ENCODE measurements around the gene CBX1. TPM values are rescaled to one million over a fixed set of nuclear protein-coding genes. Genes with fewer than 3 reads are reported as not detected.

Gene CBX1
- total and polyA plus RNA-seq, 2 of the 13 experiments (the other 11 are each of a cell fraction or from before 2014, with no cell fraction given) = 17.8 to 108 TPM

DNA sequence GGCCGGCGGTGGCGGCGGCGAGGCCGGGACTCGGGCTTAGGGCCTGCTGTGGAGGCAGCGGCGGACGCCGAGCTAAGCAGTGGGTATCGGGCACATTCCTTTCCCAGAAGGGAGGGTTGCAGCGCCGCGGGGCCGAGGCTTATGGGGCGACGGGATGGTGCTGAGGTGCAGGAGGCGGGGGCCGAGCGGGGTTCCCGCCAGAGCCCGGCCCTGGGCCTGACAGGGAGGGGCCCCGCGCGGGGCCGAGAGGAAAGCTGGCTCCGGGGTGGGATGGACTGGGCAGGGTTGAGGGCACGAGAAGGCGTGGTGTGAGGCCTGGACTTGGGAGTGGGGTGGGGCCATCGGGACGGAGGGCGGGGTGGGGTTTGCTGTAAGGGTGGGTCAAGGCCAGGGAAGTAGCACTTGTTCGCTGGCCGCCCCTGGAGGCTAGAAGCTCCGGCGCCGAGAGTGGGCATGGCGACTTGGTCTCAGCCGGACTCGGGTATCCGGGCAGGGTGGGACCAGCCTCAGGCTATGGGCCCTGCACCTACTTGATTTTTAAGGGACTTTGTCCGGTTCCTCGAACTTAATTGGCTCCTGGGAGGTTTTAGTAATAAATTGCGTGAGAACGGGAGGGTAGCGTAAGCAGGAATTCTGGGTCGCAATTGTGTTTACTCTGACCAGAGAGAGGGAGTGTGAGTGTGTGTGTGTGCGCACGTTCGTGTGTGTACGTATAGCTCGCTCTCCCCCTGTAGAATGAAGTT lies 52.7 kb downstream of the CBX1 start (continued):
- no peak for TF ChIP-seq ZNF414 (CRISPR knock-in tag; IDR thresholded peaks at IDR 0.05)
- peak; percentile 54 for TF ChIP-seq HMG20A (CRISPR knock-in tag; IDR thresholded peaks at IDR 0.05; ENCODE audit: borderline replicate concordance)
- no peak for TF ChIP-seq RORA (CRISPR knock-in tag; IDR thresholded peaks at IDR 0.05)
- peak; percentile 23 for TF ChIP-seq YEATS4 (CRISPR knock-in tag; IDR thresholded peaks at IDR 0.05; ENCODE audit: borderline replicate concordance)
- TF ChIP-seq CBX1 (IDR thresholded peaks at IDR 0.05; ENCODE audit: low read depth) = peak; percentile 29
- peak; percentile 88 for TF ChIP-seq DR1 (CRISPR knock-in tag; IDR thresholded peaks at IDR 0.05)
- 0 out of 2 replicates have a peak, but pooled peaks have one; percentile 15 for TF ChIP-seq ZBTB7A (CRISPR knock-in tag; IDR thresholded peaks at IDR 0.05)
- peak; percentile 41; the same call in 1 of the 2 replicates for TF ChIP-seq ZNF614 (CRISPR knock-in tag; IDR thresholded peaks at IDR 0.05; ENCODE audit: borderline replicate concordance)
- peak; percentile 65; the same call in 1 of the 2 replicates for TF ChIP-seq YEATS2 (CRISPR knock-in tag; IDR thresholded peaks at IDR 0.05; ENCODE audit: borderline replicate concordance)
- no peak for TF ChIP-seq DNMT3B (CRISPR knock-in tag; conservative IDR thresholded peaks at IDR 0.05)
- TF ChIP-seq NFAT5 (CRISPR knock-in tag; IDR thresholded peaks at IDR 0.05) = no peak
- TF ChIP-seq ZNF770 (CRISPR knock-in tag; IDR thresholded peaks at IDR 0.05) = peak; percentile 81
- peak; percentile 88; the same call in 1 of the 2 replicates for TF ChIP-seq NKX3-1 (CRISPR knock-in tag; IDR thresholded peaks at IDR 0.05)
- TF ChIP-seq ZNF12 (CRISPR knock-in tag; IDR thresholded peaks at IDR 0.05) = peak; percentile 18; the same call in 1 of the 2 replicates
- TF ChIP-seq, protein P1, sequence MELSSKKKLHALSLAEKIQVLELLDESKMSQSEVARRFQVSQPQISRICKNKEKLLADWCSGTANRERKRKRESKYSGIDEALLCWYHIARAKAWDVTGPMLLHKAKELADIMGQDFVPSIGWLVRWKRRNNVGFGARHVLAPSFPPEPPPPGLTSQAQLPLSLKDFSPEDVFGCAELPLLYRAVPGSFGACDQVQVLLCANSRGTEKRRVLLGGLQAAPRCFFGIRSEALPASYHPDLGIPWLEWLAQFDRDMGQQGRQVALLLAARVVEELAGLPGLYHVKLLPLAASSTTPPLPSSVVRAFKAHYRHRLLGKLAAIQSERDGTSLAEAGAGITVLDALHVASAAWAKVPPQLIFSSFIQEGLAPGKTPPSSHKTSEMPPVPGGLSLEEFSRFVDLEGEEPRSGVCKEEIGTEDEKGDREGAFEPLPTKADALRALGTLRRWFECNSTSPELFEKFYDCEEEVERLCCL (CRISPR knock-in tag; IDR thresholded peaks at IDR 0.05; ENCODE audit: borderline replicate concordance) = peak; percentile 97
- TF ChIP-seq HNRNPLL (IDR thresholded peaks at IDR 0.05; ENCODE audit: low read depth, low read length, poor library complexity, severe bottlenecking) = peak; percentile 51
- TF ChIP-seq ZNF225 (CRISPR knock-in tag; IDR thresholded peaks at IDR 0.05) = peak; percentile 65; the same call in 1 of the 2 replicates
